ENCODE data around the gene ITPK1.

GRCh38 chr14:93110856-93111419 lies 4.8 kb downstream of the ITPK1 start:
- TF ChIP-seq CTCF (IDR thresholded peaks at IDR 0.05) (no peak), POLR2AphosphoS5 (IDR thresholded peaks at IDR 0.05) (no peak), POLR2A (IDR thresholded peaks at IDR 0.05) (no peak), EP300 (IDR thresholded peaks at IDR 0.05; ENCODE audit: low read depth) (no peak)

All from transverse colon (tissue), 4 donors.